Measurements from ENCODE around the gene C1orf122. TPM values are rescaled to one million over a fixed set of nuclear protein-coding genes. Genes with fewer than 3 reads are reported as not detected.

Gene C1orf122
- total RNA-seq, 1 experiment from 2014 or later, result 37.7 TPM

DNA sequence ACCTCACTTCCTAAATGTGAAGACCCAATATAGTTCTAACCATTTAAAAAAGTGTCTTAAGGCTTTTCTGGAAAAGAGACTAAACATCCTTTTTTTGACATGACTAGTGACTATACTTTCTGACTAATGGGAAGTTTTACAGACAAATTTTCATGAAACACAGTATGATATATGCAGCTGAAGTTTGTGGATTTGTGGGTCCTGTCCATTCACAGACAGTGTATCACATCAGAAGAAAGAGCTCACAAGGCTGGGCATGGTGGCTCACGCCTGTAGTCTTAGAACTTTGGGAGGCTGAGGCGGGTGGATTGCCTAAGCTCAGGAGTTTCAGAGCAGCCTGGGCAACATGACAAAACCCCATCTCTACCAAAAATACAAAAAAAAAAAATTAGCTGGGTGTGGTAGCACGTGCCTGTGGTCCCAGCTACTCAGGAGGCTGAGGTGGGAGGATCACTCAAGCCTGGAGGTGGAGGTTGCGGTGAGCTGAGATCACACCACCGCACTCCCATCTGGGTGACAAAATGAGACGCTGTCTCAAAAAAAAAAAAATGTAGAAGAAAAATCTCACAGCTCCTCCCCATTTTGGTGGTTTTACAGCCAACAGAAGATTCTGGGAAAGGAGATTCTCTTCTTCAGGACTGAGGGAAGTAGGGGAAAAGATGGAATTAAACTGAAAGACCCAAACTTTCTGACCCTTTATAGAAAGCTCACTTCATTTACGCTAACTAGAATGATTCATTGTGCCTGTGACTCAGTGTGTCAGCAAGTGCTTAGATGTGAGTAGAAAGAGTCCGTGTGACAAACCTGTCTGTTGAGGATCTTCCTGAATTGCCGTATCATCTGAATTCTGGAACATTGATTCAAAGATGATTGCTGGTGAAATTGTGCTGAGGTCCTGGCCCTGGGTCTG lies 15.6 kb downstream of the C1orf122 start:
- no peak for DNase-seq
- Mint-ChIP-seq H3K27ac (ENCODE audit: unreplicated experiment) (no peak overlapping the region), H3K36me3 (ENCODE audit: insufficient read depth, unreplicated experiment) (peaks cover 17% of the 10 kb centered on the region), H3K4me3 (ENCODE audit: unreplicated experiment) (no peak overlapping the region), H3K27me3 (ENCODE audit: insufficient read depth, unreplicated experiment) (no peaks in the 10 kb centered on the region), H3K4me1 (ENCODE audit: low read depth, unreplicated experiment) (no peaks in the 10 kb centered on the region), H3K9me3 (ENCODE audit: unreplicated experiment) (no peaks in the 10 kb centered on the region)
- ChIA-PET CTCF (no interaction called here), POLR2A (no interaction called here)
- intact Hi-C loops (cut with micrococcal nuclease; ENCODE audit: unreplicated experiment), result no loop called here
- H3K9me3 ChIP-seq, result no peaks in the 10 kb centered on the region
- H3K27me3 ChIP-seq (replicated peaks; ENCODE audit: control insufficient read depth, insufficient read depth, low read length), result no peaks in the 10 kb centered on the region
- TF ChIP-seq, protein P1, sequence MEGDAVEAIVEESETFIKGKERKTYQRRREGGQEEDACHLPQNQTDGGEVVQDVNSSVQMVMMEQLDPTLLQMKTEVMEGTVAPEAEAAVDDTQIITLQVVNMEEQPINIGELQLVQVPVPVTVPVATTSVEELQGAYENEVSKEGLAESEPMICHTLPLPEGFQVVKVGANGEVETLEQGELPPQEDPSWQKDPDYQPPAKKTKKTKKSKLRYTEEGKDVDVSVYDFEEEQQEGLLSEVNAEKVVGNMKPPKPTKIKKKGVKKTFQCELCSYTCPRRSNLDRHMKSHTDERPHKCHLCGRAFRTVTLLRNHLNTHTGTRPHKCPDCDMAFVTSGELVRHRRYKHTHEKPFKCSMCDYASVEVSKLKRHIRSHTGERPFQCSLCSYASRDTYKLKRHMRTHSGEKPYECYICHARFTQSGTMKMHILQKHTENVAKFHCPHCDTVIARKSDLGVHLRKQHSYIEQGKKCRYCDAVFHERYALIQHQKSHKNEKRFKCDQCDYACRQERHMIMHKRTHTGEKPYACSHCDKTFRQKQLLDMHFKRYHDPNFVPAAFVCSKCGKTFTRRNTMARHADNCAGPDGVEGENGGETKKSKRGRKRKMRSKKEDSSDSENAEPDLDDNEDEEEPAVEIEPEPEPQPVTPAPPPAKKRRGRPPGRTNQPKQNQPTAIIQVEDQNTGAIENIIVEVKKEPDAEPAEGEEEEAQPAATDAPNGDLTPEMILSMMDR (IDR thresholded peaks at IDR 0.05; ENCODE audit: insufficient read depth in 1 of 2, low read depth in 1 of 2, low read length in 1 of 2, severe bottlenecking in 1 of 2, unreplicated experiment in 1 of 2), result no peak
- H3K4me1 ChIP-seq, result no peaks in the 10 kb centered on the region
- H3K36me3 ChIP-seq (ENCODE audit: control insufficient read depth, insufficient read depth, low read length), result no peaks in the 10 kb centered on the region
- H3K4me3 ChIP-seq (ENCODE audit: low read depth, low read length), result no peak overlapping the region
- no TSS peak for BruUV-seq (replicated peaks)

- no peaks in the 10 kb centered on the region for H3K36me3 ChIP-seq (ENCODE audit: control insufficient read depth, insufficient read depth, low read length)
- ChIA-PET CTCF (no interaction called here), POLR2A (no interaction called here)
Observed at GRCh38 chr1:37824001-37824400, 16.4 kb downstream of the C1orf122 start.

GRCh38 chr1:37825506-37825905 lies 17.9 kb downstream of the C1orf122 start:
- TF ChIP-seq, protein P1 (IDR thresholded peaks at IDR 0.05; ENCODE audit: insufficient read depth in 1 of 2, low read depth in 1 of 2, low read length in 1 of 2, severe bottlenecking in 1 of 2, unreplicated experiment in 1 of 2), result no peak
- POLR2A ChIA-PET, result no interaction called here
- Mint-ChIP-seq H3K4me3 (ENCODE audit: unreplicated experiment) (no peak overlapping the region), H3K27ac (ENCODE audit: unreplicated experiment) (no peak overlapping the region), H3K27me3 (ENCODE audit: insufficient read depth, unreplicated experiment) (no peaks in the 10 kb centered on the region), H3K4me1 (ENCODE audit: low read depth, unreplicated experiment) (no peaks in the 10 kb centered on the region), H3K36me3 (ENCODE audit: insufficient read depth, unreplicated experiment) (peaks cover 9% of the 10 kb centered on the region), H3K9me3 (ENCODE audit: unreplicated experiment) (no peaks in the 10 kb centered on the region)
- CTCF ChIA-PET, result no interaction called here
- no peaks in the 10 kb centered on the region for H3K36me3 ChIP-seq (ENCODE audit: control insufficient read depth, insufficient read depth, low read length)
- no peak for DNase-seq
- no peaks in the 10 kb centered on the region for H3K4me1 ChIP-seq
- intact Hi-C loops (cut with micrococcal nuclease; ENCODE audit: unreplicated experiment), result no loop called here
- no peaks in the 10 kb centered on the region for H3K9me3 ChIP-seq
- BruUV-seq (replicated peaks), result no TSS peak
- no peaks in the 10 kb centered on the region for H3K27me3 ChIP-seq (replicated peaks; ENCODE audit: control insufficient read depth, insufficient read depth, low read length)
- H3K4me3 ChIP-seq (ENCODE audit: low read depth, low read length), result no peak overlapping the region

More at GRCh38 chr1:37824001-37824400, 16.4 kb downstream of the C1orf122 start:
- no TSS peak for BruUV-seq (replicated peaks)
- Mint-ChIP-seq H3K27ac (ENCODE audit: unreplicated experiment) (no peak overlapping the region), H3K4me1 (ENCODE audit: low read depth, unreplicated experiment) (no peaks in the 10 kb centered on the region), H3K4me3 (ENCODE audit: unreplicated experiment) (no peak overlapping the region), H3K36me3 (ENCODE audit: insufficient read depth, unreplicated experiment) (peaks cover 13% of the 10 kb centered on the region), H3K9me3 (ENCODE audit: unreplicated experiment) (no peaks in the 10 kb centered on the region), H3K27me3 (ENCODE audit: insufficient read depth, unreplicated experiment) (no peaks in the 10 kb centered on the region)
- intact Hi-C loops (cut with micrococcal nuclease; ENCODE audit: unreplicated experiment), result no loop called here
- TF ChIP-seq, protein P1 (IDR thresholded peaks at IDR 0.05; ENCODE audit: insufficient read depth in 1 of 2, low read depth in 1 of 2, low read length in 1 of 2, severe bottlenecking in 1 of 2, unreplicated experiment in 1 of 2), result no peak
- Histone ChIP-seq H3K9me3 (no peaks in the 10 kb centered on the region), H3K4me1 (no peaks in the 10 kb centered on the region), H3K27me3 (replicated peaks; ENCODE audit: control insufficient read depth, insufficient read depth, low read length) (no peaks in the 10 kb centered on the region), H3K4me3 (ENCODE audit: low read depth, low read length) (no peak overlapping the region)
- DNase-seq, result no peak
